Upper lobe of right lung (tissue), 1 donor: ENCODE measurements around the gene CADPS. TPM values are rescaled to one million over a fixed set of nuclear protein-coding genes. Genes with fewer than 3 reads are reported as not detected.

Experiments
- ATAC-seq: fragments of 200-7000 bp; cut with Tn5 transposase; one replicate; pipeline ENCODE4 v1.9.1; 2020; ENCODE audit warnings: mild to moderate bottlenecking, moderate library complexity
- DNase-seq: peaks from one replicate; pipeline ENCODE4 v3.0.0-alpha.2; 2020
- H3K27ac ChIP-seq: fragments of 200-600 bp; one replicate; pipeline ENCODE4 v1.8.0; 2022
- H3K27me3 ChIP-seq: fragments of 200-600 bp; one replicate; pipeline ENCODE4 v1.8.0; 2022; ENCODE audit warnings: mild to moderate bottlenecking
- H3K36me3 ChIP-seq: fragments of 200-600 bp; one replicate; pipeline ENCODE4 v1.8.0; 2022
- H3K4me1 ChIP-seq: fragments of 200-600 bp; one replicate; pipeline ENCODE4 v1.8.0; 2022
- H3K4me3 ChIP-seq: fragments of 200-600 bp; one replicate; pipeline ENCODE4 v1.8.0; 2022; ENCODE audit warnings: mild to moderate bottlenecking
- H3K9me3 ChIP-seq: fragments of 200-600 bp; one replicate; pipeline ENCODE4 v1.8.0; 2022
- intact Hi-C: fragments of 100-400 bp; cut with DNase I; formaldehyde crosslinking; loops from one replicate; pipeline ENCODE4 v1.11.0; 2022
- total RNA-seq: library from RNA; stranded (reverse); fragmentation: NEBNext Ultra II Directional; extraction: Animal tissue kit (Norgen Biotek cat#: 25700); gene quantifications from one replicate; pipeline ENCODE4 v1.2.1, GENCODE V29; 2021
- TF ChIP-seq, protein P1 (sequence below): fragments of 200-600 bp; IDR thresholded peaks from one replicate; pipeline ENCODE4 v1.8.0; 2022; ENCODE audit warnings: antibody characterized with exemption
- donor health status: DM: no; HTN: yes; CAD: no; lungs with severe emphysema.

Gene CADPS
- total RNA-seq, 1 donor from 2014 or later, result 1.1 TPM

DNA sequence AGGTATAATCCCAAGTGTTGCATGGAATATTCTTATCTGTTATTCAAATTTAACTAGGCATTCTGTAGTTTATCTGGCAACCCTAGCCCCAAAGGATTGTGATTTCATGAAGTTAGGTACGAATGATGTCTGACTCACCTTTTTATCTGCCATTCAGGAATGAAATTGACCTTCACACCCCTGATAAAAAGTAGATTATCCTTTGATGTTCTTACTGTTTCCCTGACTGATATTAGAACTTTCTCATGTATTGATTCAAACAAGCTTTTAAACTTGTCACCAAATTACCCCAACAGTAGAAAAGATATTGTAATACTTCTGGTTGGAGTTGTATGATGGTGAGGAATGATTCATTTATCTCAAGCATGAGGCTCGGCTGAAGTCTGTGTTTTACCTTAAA lies 43.6 kb upstream of the CADPS start:
- Histone ChIP-seq H3K27me3 (no peaks in the 10 kb centered on the region), H3K27ac (no peak overlapping the region), H3K4me1 (no peaks in the 10 kb centered on the region), H3K4me3 (no peak overlapping the region), H3K9me3 (no peaks in the 10 kb centered on the region), H3K36me3 (no peaks in the 10 kb centered on the region)
- intact Hi-C loops, result no loop called here
- ATAC-seq (no peak), DNase-seq (no peak)
- TF ChIP-seq, protein P1, sequence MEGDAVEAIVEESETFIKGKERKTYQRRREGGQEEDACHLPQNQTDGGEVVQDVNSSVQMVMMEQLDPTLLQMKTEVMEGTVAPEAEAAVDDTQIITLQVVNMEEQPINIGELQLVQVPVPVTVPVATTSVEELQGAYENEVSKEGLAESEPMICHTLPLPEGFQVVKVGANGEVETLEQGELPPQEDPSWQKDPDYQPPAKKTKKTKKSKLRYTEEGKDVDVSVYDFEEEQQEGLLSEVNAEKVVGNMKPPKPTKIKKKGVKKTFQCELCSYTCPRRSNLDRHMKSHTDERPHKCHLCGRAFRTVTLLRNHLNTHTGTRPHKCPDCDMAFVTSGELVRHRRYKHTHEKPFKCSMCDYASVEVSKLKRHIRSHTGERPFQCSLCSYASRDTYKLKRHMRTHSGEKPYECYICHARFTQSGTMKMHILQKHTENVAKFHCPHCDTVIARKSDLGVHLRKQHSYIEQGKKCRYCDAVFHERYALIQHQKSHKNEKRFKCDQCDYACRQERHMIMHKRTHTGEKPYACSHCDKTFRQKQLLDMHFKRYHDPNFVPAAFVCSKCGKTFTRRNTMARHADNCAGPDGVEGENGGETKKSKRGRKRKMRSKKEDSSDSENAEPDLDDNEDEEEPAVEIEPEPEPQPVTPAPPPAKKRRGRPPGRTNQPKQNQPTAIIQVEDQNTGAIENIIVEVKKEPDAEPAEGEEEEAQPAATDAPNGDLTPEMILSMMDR, result no peak

DNA sequence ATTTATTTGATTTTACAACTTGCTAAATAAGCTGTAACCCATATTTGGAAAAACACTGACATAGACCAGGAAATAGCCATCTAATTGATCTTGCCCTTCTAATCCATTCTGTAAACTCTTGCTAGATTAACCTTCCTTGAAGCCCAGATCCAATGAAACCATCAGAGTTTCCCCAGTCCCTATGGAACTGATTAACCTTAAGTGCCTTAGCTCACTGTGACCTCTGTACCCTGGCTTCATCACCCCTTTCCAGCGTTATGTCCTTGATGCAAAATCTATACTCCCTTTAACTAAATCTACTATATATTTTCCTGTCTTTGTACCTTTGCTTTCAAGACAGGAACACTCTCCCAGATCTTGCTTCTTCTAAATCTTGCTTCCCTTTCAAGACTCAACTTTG lies 42.9 kb upstream of the CADPS start:
- intact Hi-C loops, result no loop called here
- no peaks in the 10 kb centered on the region for H3K9me3 ChIP-seq
- no peaks in the 10 kb centered on the region for H3K4me1 ChIP-seq
- no peak overlapping the region for H3K27ac ChIP-seq
- ATAC-seq (no peak), DNase-seq (no peak)
- H3K36me3 ChIP-seq, result no peaks in the 10 kb centered on the region
- no peak overlapping the region for H3K4me3 ChIP-seq
- H3K27me3 ChIP-seq, result no peaks in the 10 kb centered on the region
- TF ChIP-seq, protein P1, result no peak

DNA sequence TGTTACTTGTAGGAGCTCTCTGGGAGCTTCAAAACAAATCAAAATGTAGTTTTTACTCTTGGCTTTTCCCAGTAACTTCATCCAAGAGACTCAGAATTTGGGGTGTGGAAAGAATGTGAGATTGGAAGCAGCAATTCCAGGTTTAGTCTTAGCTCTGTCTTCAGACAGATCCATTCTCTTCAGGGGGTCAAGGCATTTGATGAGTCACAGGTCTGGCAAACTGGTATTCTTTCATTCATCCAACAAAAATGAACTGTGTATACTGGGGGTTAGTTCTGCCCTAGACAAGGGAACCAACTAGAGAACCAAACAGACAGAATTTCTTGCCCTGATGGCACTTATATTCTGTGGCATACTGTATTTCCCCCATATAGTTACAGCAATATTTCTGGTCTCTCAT lies 36.3 kb upstream of the CADPS start:
- Histone ChIP-seq H3K9me3 (no peaks in the 10 kb centered on the region), H3K27me3 (no peaks in the 10 kb centered on the region), H3K36me3 (no peaks in the 10 kb centered on the region), H3K4me3 (no peak overlapping the region), H3K27ac (no peak overlapping the region), H3K4me1 (no peaks in the 10 kb centered on the region)
- intact Hi-C loops, result no loop called here
- DNase-seq (no peak), ATAC-seq (no peak)
- TF ChIP-seq, protein P1, result no peak

- ATAC-seq (no peak), DNase-seq (no peak)
- Histone ChIP-seq H3K36me3 (no peaks in the 10 kb centered on the region), H3K27ac (no peak overlapping the region), H3K27me3 (no peaks in the 10 kb centered on the region), H3K4me1 (no peaks in the 10 kb centered on the region), H3K9me3 (no peaks in the 10 kb centered on the region), H3K4me3 (no peak overlapping the region)
- TF ChIP-seq, protein P1, result no peak
- intact Hi-C loops, result no loop called here
Observed at GRCh38 chr3:62905331-62905730, 30.1 kb upstream of the CADPS start.

- DNase-seq (no peak), ATAC-seq (no peak)
- Histone ChIP-seq H3K4me1 (no peaks in the 10 kb centered on the region), H3K27me3 (no peaks in the 10 kb centered on the region), H3K27ac (no peak overlapping the region), H3K9me3 (no peaks in the 10 kb centered on the region), H3K36me3 (no peaks in the 10 kb centered on the region), H3K4me3 (no peak overlapping the region)
- TF ChIP-seq, protein P1, result no peak
- intact Hi-C loops, result no loop called here
Observed at GRCh38 chr3:62898530-62899496, 23.6 kb upstream of the CADPS start.
